Loucy (cell line): ENCODE measurements around the gene SLC6A6.

Source experiments
- CTCF ChIP-seq: fragments of 200-600 bp; sonication (generic); conservative IDR thresholded peaks from 2 replicates; pipeline ENCODE4 v1.5.1; 2014; ENCODE audit warnings: mild to moderate bottlenecking, antibody characterized with exemption, low read length
- EZH2phosphoT487 ChIP-seq: fragments of 200-600 bp; IDR thresholded peaks from 2 replicates; pipeline ENCODE4 v1.6.1; 2018; ENCODE audit warnings: antibody characterized with exemption, mild to moderate bottlenecking, moderate library complexity, borderline replicate concordance

- no peak for TF ChIP-seq EZH2phosphoT487
- TF ChIP-seq CTCF: no peak
These were observed 68.1 kb downstream of the SLC6A6 start for GRCh38 chr3:14470461-14470860.
